Inflammatory macrophage (primary cell): ENCODE results near the gene LDB2.
"Not testable (repeated sequence)": the region's sequence is repeated elsewhere in the genome, so short reads cannot be mapped to it uniquely, and the experiment has no call there.

Source experiments
- DNase-seq, 2 donors: peaks; one replicate each; pipeline ENCODE4 v3.0.0-alpha.2; 2020 to 2022

The LDB2 gene

GRCh38 chr4:16590797-16591196, 307.6 kb downstream of the LDB2 start:
- DNase-seq = no peak

GRCh38 chr4:16588651-16589050, 309.8 kb downstream of the LDB2 start:
- DNase-seq = no peak

- DNase-seq = no peak
Observed at GRCh38 chr4:16588149-16588548, 310.3 kb downstream of the LDB2 start.

GRCh38 chr4:16585053-16585452, 313.4 kb downstream of the LDB2 start:
- no peak for DNase-seq

GRCh38 chr4:16583764-16584163, 314.7 kb downstream of the LDB2 start:
- no peak for DNase-seq

GRCh38 chr4:16582526-16582925, 315.9 kb downstream of the LDB2 start:
- DNase-seq = no peak

GRCh38 chr4:16582036-16582435, 316.4 kb downstream of the LDB2 start:
- DNase-seq = no peak

GRCh38 chr4:16581117-16581516, 317.3 kb downstream of the LDB2 start:
- DNase-seq = no peak

GRCh38 chr4:16580514-16580913, 317.9 kb downstream of the LDB2 start:
- no peak for DNase-seq

- DNase-seq = no peak
Observed at GRCh38 chr4:16579866-16580265, 318.6 kb downstream of the LDB2 start.

- DNase-seq = no peak
Observed at GRCh38 chr4:16577177-16577576, 321.3 kb downstream of the LDB2 start.

GRCh38 chr4:16574981-16575380, 323.5 kb downstream of the LDB2 start:
- no peak for DNase-seq

GRCh38 chr4:16573739-16574138, 324.7 kb downstream of the LDB2 start:
- DNase-seq = no peak

- no peak for DNase-seq
Observed at GRCh38 chr4:16573206-16573605, 325.2 kb downstream of the LDB2 start.

- DNase-seq = no peak
Observed at GRCh38 chr4:16572631-16573030, 325.8 kb downstream of the LDB2 start.

GRCh38 chr4:16572161-16572560, 326.3 kb downstream of the LDB2 start:
- DNase-seq = no peak

GRCh38 chr4:16569790-16570189, 328.7 kb downstream of the LDB2 start:
- no peak for DNase-seq

- DNase-seq = not testable (repeated sequence)
Observed at GRCh38 chr4:16557316-16557715, 341.1 kb downstream of the LDB2 start.

GRCh38 chr4:16555156-16555555, 343.3 kb downstream of the LDB2 start:
- no peak for DNase-seq

GRCh38 chr4:16550531-16550930, 347.9 kb downstream of the LDB2 start:
- no peak for DNase-seq

- DNase-seq = no peak
Observed at GRCh38 chr4:16545656-16546055, 352.8 kb downstream of the LDB2 start.

- no peak for DNase-seq
Observed at GRCh38 chr4:16544869-16545268, 353.6 kb downstream of the LDB2 start.

- no peak for DNase-seq
Observed at GRCh38 chr4:16544251-16544721, 354.2 kb downstream of the LDB2 start.

GRCh38 chr4:16537926-16538325, 360.5 kb downstream of the LDB2 start:
- DNase-seq = no peak

GRCh38 chr4:16532240-16532970, 366.0 kb downstream of the LDB2 start:
- peak in 1 of 2 donors; percentile 24 for DNase-seq
